Measurements from ENCODE around the gene WDR81. TPM values are rescaled to one million over a fixed set of nuclear protein-coding genes. Genes with fewer than 3 reads are reported as not detected.

The WDR81 gene
- polyA plus RNA-seq, 1 donor (not counting 4 experiments of a cell fraction or from before 2014, with no cell fraction given): 4.2 TPM

GRCh38 chr17:1762233-1762900 is 37.9 kb downstream of the WDR81 start:
- dilution Hi-C loops (cut with MboI; ENCODE audit: extremely low pct_ligation_motif_present, low sequenced_read_pairs): no loop called here
- H4K20me1 ChIP-seq (ENCODE audit: control insufficient read depth, extremely low read depth, insufficient read depth, low read length): no peaks in the 10 kb centered on the region
- H3K27ac ChIP-seq (ENCODE audit: control insufficient read depth, insufficient read depth, low read length): no peak overlapping the region
- H3K9ac ChIP-seq (ENCODE audit: control insufficient read depth, extremely low read depth, insufficient read depth, low read length): peak overlapping the region; percentile 64
- TF ChIP-seq EZH2 (IDR thresholded peaks at IDR 0.05; ENCODE audit: low read length): no peak
- DNase-seq (ENCODE audit: low read depth, low spot score) (no peak), FAIRE-seq (no peak)
- H3K4me2 ChIP-seq (ENCODE audit: control insufficient read depth, extremely low read depth, insufficient read depth, low read depth, low read length): peak overlapping the region; percentile 62
- no peaks in the 10 kb centered on the region for H3K27me3 ChIP-seq (ENCODE audit: control insufficient read depth, extremely low read depth, insufficient read depth, low read length)
- no peaks in the 10 kb centered on the region for H3K9me3 ChIP-seq (ENCODE audit: control insufficient read depth, low read depth, low read length)
- no peaks in the 10 kb centered on the region for H3K36me3 ChIP-seq (ENCODE audit: control insufficient read depth in 2 of 2, extremely low read depth in 1 of 2, insufficient read depth in 2 of 2, low read length in 2 of 2)
- no peaks in the 10 kb centered on the region for H3K79me2 ChIP-seq (ENCODE audit: control insufficient read depth, insufficient read depth, low read length)
- peak overlapping the region; percentile 91 for H2AFZ ChIP-seq (ENCODE audit: control insufficient read depth, low read length)
- peak overlapping the region in 1 of 3 experiments; percentile 7 for H3K4me3 ChIP-seq (ENCODE audit: control insufficient read depth in 2 of 3, extremely low read depth in 1 of 3, insufficient read depth in 2 of 3, low read depth in 1 of 3, low read length in 3 of 3)
- H3K9me1 ChIP-seq (ENCODE audit: control insufficient read depth, extremely low read depth, insufficient read depth, low read length): no peaks in the 10 kb centered on the region
- peaks cover 33% of the 10 kb centered on the region for H3K4me1 ChIP-seq (ENCODE audit: control insufficient read depth, extremely low read depth, insufficient read depth, low read length)

DNA sequence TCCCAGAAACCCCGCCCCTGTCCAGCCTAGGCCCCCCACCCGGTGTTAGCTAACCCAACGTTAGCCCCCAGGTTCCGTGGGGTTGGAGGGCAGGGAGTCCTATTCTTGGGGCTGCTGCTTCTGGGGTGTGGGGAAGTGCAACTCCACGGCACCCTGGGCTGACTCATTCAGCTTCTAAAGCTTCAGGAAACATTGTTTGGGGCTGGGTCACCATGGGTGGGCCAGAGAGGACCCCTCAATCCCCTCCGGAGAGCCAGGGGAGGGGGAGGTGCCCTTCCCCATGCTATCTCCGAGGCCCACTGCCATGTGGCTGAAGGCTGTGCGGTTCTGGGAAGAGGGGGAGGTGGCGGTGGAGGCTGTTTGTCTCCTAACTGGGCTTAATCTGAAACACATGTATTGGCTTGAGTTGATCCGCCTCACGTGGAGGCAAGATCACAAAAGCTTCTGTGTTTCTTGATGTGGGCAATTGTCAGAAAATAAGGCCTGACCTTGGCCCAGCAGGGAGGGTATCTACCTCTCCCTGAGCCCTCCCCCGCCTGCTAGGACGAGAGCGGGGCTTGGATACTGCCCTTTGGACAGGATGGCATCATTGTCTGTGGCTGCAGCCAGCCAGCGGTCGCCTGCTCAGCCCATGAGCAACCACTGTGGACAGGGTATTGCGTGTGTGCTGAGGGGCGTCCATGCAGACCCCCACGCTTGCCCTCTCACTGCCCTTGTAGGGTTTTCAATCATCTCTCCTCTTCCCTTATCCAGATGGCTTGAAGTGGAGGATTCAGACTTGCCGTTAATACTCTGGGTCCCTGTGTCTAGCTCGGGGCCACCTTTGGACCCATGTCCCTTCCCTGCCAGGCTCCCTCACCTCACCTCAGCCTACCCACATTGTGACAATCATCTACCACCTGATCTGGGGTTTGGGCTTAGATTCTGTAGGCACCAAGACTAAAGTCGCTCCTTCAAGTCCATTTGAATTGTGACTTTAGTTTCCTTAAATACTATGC is 38.7 kb downstream of the WDR81 start:
- Histone ChIP-seq H4K20me1 (ENCODE audit: control insufficient read depth, extremely low read depth, insufficient read depth, low read length) (no peaks in the 10 kb centered on the region), H2AFZ (ENCODE audit: control insufficient read depth, low read length) (peak overlapping the region; percentile 91), H3K4me2 (ENCODE audit: control insufficient read depth, extremely low read depth, insufficient read depth, low read depth, low read length) (peak overlapping the region; percentile 62), H3K4me3 (ENCODE audit: control insufficient read depth in 2 of 3, extremely low read depth in 1 of 3, insufficient read depth in 2 of 3, low read depth in 1 of 3, low read length in 3 of 3) (peak overlapping the region in 1 of 3 experiments; percentile 7), H3K27me3 (ENCODE audit: control insufficient read depth, extremely low read depth, insufficient read depth, low read length) (no peaks in the 10 kb centered on the region), H3K36me3 (ENCODE audit: control insufficient read depth in 2 of 2, extremely low read depth in 1 of 2, insufficient read depth in 2 of 2, low read length in 2 of 2) (no peaks in the 10 kb centered on the region), H3K9me1 (ENCODE audit: control insufficient read depth, extremely low read depth, insufficient read depth, low read length) (no peaks in the 10 kb centered on the region), H3K79me2 (ENCODE audit: control insufficient read depth, insufficient read depth, low read length) (no peaks in the 10 kb centered on the region), H3K4me1 (ENCODE audit: control insufficient read depth, extremely low read depth, insufficient read depth, low read length) (peaks cover 33% of the 10 kb centered on the region), H3K9me3 (ENCODE audit: control insufficient read depth, low read depth, low read length) (no peaks in the 10 kb centered on the region), H3K27ac (ENCODE audit: control insufficient read depth, insufficient read depth, low read length) (peak overlapping the region; percentile 51), H3K9ac (ENCODE audit: control insufficient read depth, extremely low read depth, insufficient read depth, low read length) (peak overlapping the region; percentile 64)
- TF ChIP-seq, protein P1, sequence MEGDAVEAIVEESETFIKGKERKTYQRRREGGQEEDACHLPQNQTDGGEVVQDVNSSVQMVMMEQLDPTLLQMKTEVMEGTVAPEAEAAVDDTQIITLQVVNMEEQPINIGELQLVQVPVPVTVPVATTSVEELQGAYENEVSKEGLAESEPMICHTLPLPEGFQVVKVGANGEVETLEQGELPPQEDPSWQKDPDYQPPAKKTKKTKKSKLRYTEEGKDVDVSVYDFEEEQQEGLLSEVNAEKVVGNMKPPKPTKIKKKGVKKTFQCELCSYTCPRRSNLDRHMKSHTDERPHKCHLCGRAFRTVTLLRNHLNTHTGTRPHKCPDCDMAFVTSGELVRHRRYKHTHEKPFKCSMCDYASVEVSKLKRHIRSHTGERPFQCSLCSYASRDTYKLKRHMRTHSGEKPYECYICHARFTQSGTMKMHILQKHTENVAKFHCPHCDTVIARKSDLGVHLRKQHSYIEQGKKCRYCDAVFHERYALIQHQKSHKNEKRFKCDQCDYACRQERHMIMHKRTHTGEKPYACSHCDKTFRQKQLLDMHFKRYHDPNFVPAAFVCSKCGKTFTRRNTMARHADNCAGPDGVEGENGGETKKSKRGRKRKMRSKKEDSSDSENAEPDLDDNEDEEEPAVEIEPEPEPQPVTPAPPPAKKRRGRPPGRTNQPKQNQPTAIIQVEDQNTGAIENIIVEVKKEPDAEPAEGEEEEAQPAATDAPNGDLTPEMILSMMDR (optimal IDR thresholded peaks at IDR 0.05 in 1 of 3, IDR thresholded peaks at IDR 0.05 in 1 of 3, conservative IDR thresholded peaks at IDR 0.05 in 1 of 3; ENCODE audit: extremely low read depth in 1 of 3, insufficient read depth in 2 of 3, low read length in 3 of 3): no peak
- TF ChIP-seq EZH2 (IDR thresholded peaks at IDR 0.05; ENCODE audit: low read length): no peak
- dilution Hi-C loops (cut with MboI; ENCODE audit: extremely low pct_ligation_motif_present, low sequenced_read_pairs): no loop called here
- FAIRE-seq: peak; percentile 77
- DNase-seq (ENCODE audit: low read depth, low spot score): no peak
